ENCODE data around the gene HILPDA. TPM values are rescaled to one million over a fixed set of nuclear protein-coding genes. Genes with fewer than 3 reads are reported as not detected.

The HILPDA gene
- total and polyA plus RNA-seq, 7 experiments from 2014 or later: 2.4 to 39.5 (median 3.1) TPM

DNA sequence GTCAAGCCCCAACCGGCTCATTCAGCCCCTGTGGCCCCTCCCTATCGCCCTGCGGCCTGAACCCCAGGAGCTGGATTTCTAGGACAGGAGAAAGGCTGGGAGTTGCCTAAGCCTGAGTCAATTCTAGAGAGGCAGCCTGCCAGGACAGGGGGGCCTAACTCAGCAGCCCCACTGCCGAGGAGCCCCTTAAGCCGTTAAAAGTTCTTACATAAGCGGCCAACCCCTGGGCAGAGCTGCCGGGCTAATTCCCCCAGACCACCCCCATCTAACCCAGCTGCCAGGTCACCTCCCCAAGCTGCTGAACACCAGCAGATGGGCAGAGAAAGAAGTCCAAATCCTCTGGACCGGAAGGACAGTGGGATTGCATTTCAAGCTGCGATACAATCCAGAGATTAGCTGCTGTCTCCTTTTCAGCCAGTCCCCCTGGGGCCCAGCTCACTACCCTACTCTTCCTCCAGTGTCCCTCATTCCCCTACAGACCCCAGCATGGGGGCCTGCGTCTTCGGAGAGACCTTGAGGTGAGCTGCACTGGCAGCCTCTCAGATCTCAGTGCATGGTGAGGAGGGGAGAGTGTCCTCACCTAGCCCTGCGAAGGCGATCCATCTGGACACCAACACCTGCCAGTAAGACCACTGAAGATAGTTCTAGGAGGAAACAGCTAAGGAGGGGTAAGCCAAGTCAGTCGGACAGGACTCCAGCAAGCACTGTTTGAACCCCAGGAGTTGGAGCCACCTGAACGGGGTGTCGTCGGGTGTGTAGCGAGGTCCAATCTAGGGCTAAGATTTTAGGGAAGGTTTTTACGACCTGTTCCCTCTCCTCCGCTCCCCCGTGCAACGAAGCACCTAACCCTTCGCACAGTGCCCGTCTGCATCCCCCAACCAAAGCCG is 46.7 kb upstream of the HILPDA start:
- peak in 2 of 9 donors; percentile 5 to 32 for DNase-seq
- H3K4me1 Mint-ChIP-seq: peaks cover 17 to 48% (median 45%) of the 10 kb centered on the region in 7 donors

DNA sequence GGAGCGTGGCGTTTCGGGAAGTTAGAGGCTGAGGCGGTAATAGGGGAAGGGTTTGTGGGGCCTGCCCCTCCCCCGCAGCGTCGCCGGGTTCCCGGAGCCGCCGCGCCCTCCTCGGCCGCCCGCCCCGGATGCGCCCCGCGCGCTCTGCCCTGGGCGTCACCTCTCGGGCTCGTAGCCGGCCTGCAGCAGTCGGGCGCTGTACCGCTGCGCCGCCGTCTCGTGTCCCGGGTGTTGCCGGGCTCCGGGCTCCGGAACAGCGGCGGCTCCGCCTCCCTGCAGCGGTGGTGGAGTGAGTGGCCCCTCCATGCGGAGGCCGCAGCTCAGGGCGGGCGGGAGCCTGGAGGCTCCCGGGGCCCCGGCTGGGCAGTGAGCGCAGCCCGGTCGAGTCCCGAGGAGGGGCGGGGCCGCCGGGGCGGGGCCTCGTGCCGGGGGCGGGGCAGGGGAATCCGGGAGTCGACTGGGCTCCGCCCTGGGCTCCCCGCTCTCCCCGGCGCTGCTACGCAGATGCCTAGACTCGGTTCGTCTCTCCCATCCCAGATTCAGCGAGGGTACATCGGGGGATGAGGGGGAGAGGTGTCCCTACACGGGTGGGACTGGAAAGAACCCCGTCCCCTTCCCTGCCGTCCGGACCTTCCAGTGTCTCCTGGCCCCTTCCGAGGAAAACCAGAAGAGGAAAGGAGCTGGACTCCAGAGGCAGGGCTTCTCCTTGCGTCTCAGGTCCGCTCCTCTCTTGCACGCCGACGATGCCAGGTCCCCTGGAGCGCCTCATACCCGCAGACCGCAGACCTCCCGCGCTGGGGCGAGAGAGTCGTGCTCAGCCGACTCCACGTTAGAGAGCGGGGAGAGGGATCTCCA is 45.9 kb upstream of the HILPDA start, which contains the start of gene IMPDH1:
TSS of gene IMPDH1 (minus strand) at position 387 of the 855 bp plus-strand sequence. CDS start at position 306, 81 bp downstream.
- ChIA-PET POLR2A (interaction anchor here (0.6 to 2.0 kb wide), 6 partner anchors 10 to 362 kb away, joined by 3 to 14 read pairs (median 4); partner anchors contain the start of genes HILPDA and RBM28), CTCF (interaction anchor here (1.5 to 4.8 kb wide), 7 partner anchors 11 to 52 kb away, joined by 4 to 18 read pairs (median 13); no protein-coding TSS in a partner anchor)
- H3K4me3 Mint-ChIP-seq: peak within 1 kb of the TSS; percentile 88 to 95 (median 92)
- no peaks in the 10 kb centered on the region for H3K36me3 Mint-ChIP-seq
- Histone ChIP-seq H3K27me3 (ENCODE audit: control insufficient read depth in 2 of 2, insufficient read depth in 2 of 2, low read length in 2 of 2) (no peaks in the 10 kb centered on the region), H3K9me3 (ENCODE audit: control insufficient read depth in 2 of 3, low read length in 3 of 3) (no peaks in the 10 kb centered on the region), H3K4me1 (ENCODE audit: control insufficient read depth in 2 of 2, insufficient read depth in 2 of 2, low read length in 2 of 2) (peaks cover 14 to 25% of the 10 kb centered on the region in 2 donors), H3K36me3 (ENCODE audit: control insufficient read depth in 2 of 3, insufficient read depth in 3 of 3, low read length in 3 of 3) (no peaks in the 10 kb centered on the region), H3K27ac (ENCODE audit: low read depth, low read length) (peak within 1 kb of the TSS; percentile 81), H3K4me3 (ENCODE audit: low read length) (peak within 1 kb of the TSS; percentile 89)
- peaks cover 0 to 26% (median 0%) of the 10 kb centered on the region in 5 donors for H3K27me3 Mint-ChIP-seq
- peak within 1 kb of the TSS; percentile 87 to 93 (median 90) for H3K27ac Mint-ChIP-seq
- peaks cover 12 to 39% (median 37%) of the 10 kb centered on the region in 7 donors for H3K4me1 Mint-ChIP-seq
- H3K9me3 Mint-ChIP-seq: no peaks in the 10 kb centered on the region
- DNase-seq (peak; percentile 73 to 95 (median 83)), ATAC-seq (peak; percentile 87)
- intact Hi-C loops (cut with micrococcal nuclease): loop anchor here (1.0 to 10.0 kb wide), 14 partner anchors 12 to 1542 kb away; partner anchors contain the start of genes HILPDA (in 2 of the 2), RBM28 (in 2 of the 2), AHCYL2 (in 1 of the 2) and ARF5 (in 1 of the 2)

More for the DNA sequence above, 46.7 kb upstream of the HILPDA start:
- Histone ChIP-seq H3K4me3 (ENCODE audit: low read length) (peak overlapping the region; percentile 89), H3K27me3 (ENCODE audit: control insufficient read depth in 2 of 2, insufficient read depth in 2 of 2, low read length in 2 of 2) (no peaks in the 10 kb centered on the region), H3K36me3 (ENCODE audit: control insufficient read depth in 2 of 3, insufficient read depth in 3 of 3, low read length in 3 of 3) (no peaks in the 10 kb centered on the region), H3K4me1 (ENCODE audit: control insufficient read depth in 2 of 2, insufficient read depth in 2 of 2, low read length in 2 of 2) (peaks cover 21 to 30% of the 10 kb centered on the region in 2 donors), H3K9me3 (ENCODE audit: control insufficient read depth in 2 of 3, low read length in 3 of 3) (no peaks in the 10 kb centered on the region), H3K27ac (ENCODE audit: low read depth, low read length) (peak overlapping the region; percentile 81)
- peaks cover 0 to 20% (median 0%) of the 10 kb centered on the region in 5 donors for H3K27me3 Mint-ChIP-seq
- H3K4me3 Mint-ChIP-seq: peak overlapping the region; percentile 87 to 95 (median 90)
- no peak for ATAC-seq
- CTCF ChIA-PET: interaction anchor here (1.5 to 4.8 kb wide), 6 partner anchors 8 to 53 kb away, joined by 4 to 18 read pairs (median 11); no protein-coding TSS in a partner anchor
- H3K27ac Mint-ChIP-seq: peak overlapping the region; percentile 73 to 93 (median 88)
- intact Hi-C loops (cut with micrococcal nuclease): loop anchor here (1.0 to 10.0 kb wide), 12 partner anchors 11 to 1543 kb away; partner anchors contain the start of genes HILPDA (in 2 of the 2), AHCYL2 (in 1 of the 2), ARF5 (in 1 of the 2) and ATP6V1F (in 1 of the 2)
- POLR2A ChIA-PET: interaction anchor here (1.5 to 2.0 kb wide), 4 partner anchors 8 to 65 kb away, joined by 4 to 14 read pairs (median 8); partner anchors contain the start of gene RBM28
- peaks cover 0 to 1% (median 0%) of the 10 kb centered on the region in 5 donors for H3K36me3 Mint-ChIP-seq
- H3K9me3 Mint-ChIP-seq: no peaks in the 10 kb centered on the region

DNA sequence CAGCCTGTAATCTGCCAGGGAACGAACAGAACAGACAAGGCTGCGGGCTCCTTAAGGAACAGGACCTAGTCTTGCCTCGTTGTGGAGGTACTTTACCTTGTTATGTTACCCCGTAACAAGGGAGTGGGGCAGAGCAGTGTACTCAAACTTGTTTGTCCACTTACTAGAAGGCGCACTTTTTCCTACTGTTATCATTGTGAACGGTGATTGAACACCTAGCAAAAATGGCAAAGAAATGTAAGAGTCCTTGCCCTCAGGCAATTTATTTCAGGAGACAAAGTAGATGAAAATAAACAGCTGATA is 45.3 kb upstream of the HILPDA start:
- DNase-seq: no peak
- peak overlapping the region; percentile 88 to 95 (median 92) for H3K4me3 Mint-ChIP-seq
- CTCF ChIA-PET: interaction anchor here (2.2 to 3.9 kb wide), 3 partner anchors 12 to 16 kb away, joined by 8 to 18 read pairs (median 13); no protein-coding TSS in a partner anchor
- Histone ChIP-seq H3K27me3 (ENCODE audit: control insufficient read depth in 2 of 2, insufficient read depth in 2 of 2, low read length in 2 of 2) (no peaks in the 10 kb centered on the region), H3K4me3 (ENCODE audit: low read length) (peak overlapping the region; percentile 89), H3K27ac (ENCODE audit: low read depth, low read length) (peak overlapping the region; percentile 81), H3K36me3 (ENCODE audit: control insufficient read depth in 2 of 3, insufficient read depth in 3 of 3, low read length in 3 of 3) (no peaks in the 10 kb centered on the region), H3K9me3 (ENCODE audit: control insufficient read depth in 2 of 3, low read length in 3 of 3) (no peaks in the 10 kb centered on the region), H3K4me1 (ENCODE audit: control insufficient read depth in 2 of 2, insufficient read depth in 2 of 2, low read length in 2 of 2) (peaks cover 10 to 21% of the 10 kb centered on the region in 2 donors)
- ATAC-seq: no peak
- no peaks in the 10 kb centered on the region for H3K9me3 Mint-ChIP-seq
- H3K36me3 Mint-ChIP-seq: no peaks in the 10 kb centered on the region
- H3K27ac Mint-ChIP-seq: peak overlapping the region; percentile 77 to 92 (median 89)
- POLR2A ChIA-PET: interaction anchor here (0.6 to 2.0 kb wide), 5 partner anchors 12 to 363 kb away, joined by 3 to 8 read pairs (median 4); partner anchors contain the start of genes HILPDA and RBM28
- H3K27me3 Mint-ChIP-seq: peaks cover 0 to 31% (median 0%) of the 10 kb centered on the region in 5 donors
- intact Hi-C loops (cut with micrococcal nuclease): loop anchor here (1.0 kb wide), 3 partner anchors 15 to 67 kb away; partner anchors contain the start of gene RBM28 (in 1 of the 2)
- peaks cover 12 to 36% (median 33%) of the 10 kb centered on the region in 7 donors for H3K4me1 Mint-ChIP-seq

GRCh38 chr7:128415217-128415785 is 40.4 kb upstream of the HILPDA start:
- Histone ChIP-seq H3K9me3 (ENCODE audit: control insufficient read depth in 2 of 3, low read length in 3 of 3) (no peaks in the 10 kb centered on the region), H3K27me3 (ENCODE audit: control insufficient read depth in 2 of 2, insufficient read depth in 2 of 2, low read length in 2 of 2) (no peaks in the 10 kb centered on the region), H3K27ac (ENCODE audit: low read depth, low read length) (no peak overlapping the region), H3K36me3 (ENCODE audit: control insufficient read depth in 2 of 3, insufficient read depth in 3 of 3, low read length in 3 of 3) (no peaks in the 10 kb centered on the region), H3K4me1 (ENCODE audit: control insufficient read depth in 2 of 2, insufficient read depth in 2 of 2, low read length in 2 of 2) (peaks cover 0 to 4% of the 10 kb centered on the region in 2 donors), H3K4me3 (ENCODE audit: low read length) (no peak overlapping the region)
- ChIA-PET CTCF (interaction anchor here (0.5 to 2.2 kb wide), 8 partner anchors 10 to 1638 kb away, joined by 3 to 9 read pairs (median 4); no protein-coding TSS in a partner anchor), POLR2A (interaction anchor here (1.6 kb wide), 1 partner anchor 9 kb away, joined by 3 read pairs; no protein-coding TSS in a partner anchor)
- DNase-seq: no peak
- peaks cover 2 to 7% (median 3%) of the 10 kb centered on the region in 7 donors for H3K4me1 Mint-ChIP-seq
- H3K4me3 Mint-ChIP-seq: no peak overlapping the region
- H3K36me3 Mint-ChIP-seq: no peaks in the 10 kb centered on the region
- H3K9me3 Mint-ChIP-seq: peaks cover 0 to 2% (median 0%) of the 10 kb centered on the region in 11 donors
- peaks cover 0 to 38% (median 0%) of the 10 kb centered on the region in 5 donors for H3K27me3 Mint-ChIP-seq
- no peak for ATAC-seq
- no peak overlapping the region for H3K27ac Mint-ChIP-seq
- intact Hi-C loops (cut with micrococcal nuclease): no loop called here

DNA sequence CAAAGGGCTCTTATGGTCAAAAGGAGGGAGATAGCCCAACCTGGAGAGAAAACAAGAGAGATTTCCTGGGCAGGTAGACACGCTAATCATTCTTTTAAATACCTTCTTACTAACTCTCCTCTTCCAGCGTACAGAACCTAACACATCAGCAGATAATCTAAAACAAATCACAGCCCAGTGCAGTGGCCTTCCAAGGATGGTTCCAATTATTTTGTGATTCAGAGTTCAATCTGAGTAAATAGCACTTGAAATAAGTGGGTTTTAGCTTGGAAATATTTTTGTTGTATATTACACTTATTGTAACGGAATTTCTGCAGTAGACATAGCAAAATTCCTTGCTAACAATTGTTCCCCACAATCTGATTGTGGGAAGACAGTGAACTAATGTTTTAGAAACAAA is 38.6 kb upstream of the HILPDA start:
- Histone ChIP-seq H3K4me1 (ENCODE audit: control insufficient read depth in 2 of 2, insufficient read depth in 2 of 2, low read length in 2 of 2) (no peaks in the 10 kb centered on the region), H3K27ac (ENCODE audit: low read depth, low read length) (no peak overlapping the region), H3K4me3 (ENCODE audit: low read length) (no peak overlapping the region), H3K36me3 (ENCODE audit: control insufficient read depth in 2 of 3, insufficient read depth in 3 of 3, low read length in 3 of 3) (no peaks in the 10 kb centered on the region), H3K9me3 (ENCODE audit: control insufficient read depth in 2 of 3, low read length in 3 of 3) (no peaks in the 10 kb centered on the region), H3K27me3 (ENCODE audit: control insufficient read depth in 2 of 2, insufficient read depth in 2 of 2, low read length in 2 of 2) (no peaks in the 10 kb centered on the region)
- no peak for ATAC-seq
- peaks cover 0 to 31% (median 0%) of the 10 kb centered on the region in 5 donors for H3K27me3 Mint-ChIP-seq
- no peak for DNase-seq
- H3K4me3 Mint-ChIP-seq: no peak overlapping the region
- H3K4me1 Mint-ChIP-seq: peaks cover 0 to 7% (median 0%) of the 10 kb centered on the region in 7 donors
- peaks cover 0 to 2% (median 0%) of the 10 kb centered on the region in 11 donors for H3K9me3 Mint-ChIP-seq
- no peaks in the 10 kb centered on the region for H3K36me3 Mint-ChIP-seq
- no peak overlapping the region for H3K27ac Mint-ChIP-seq
- CTCF ChIA-PET: interaction anchor here (1.2 to 2.9 kb wide), 6 partner anchors 9 to 43 kb away, joined by 3 to 21 read pairs (median 6); no protein-coding TSS in a partner anchor
- intact Hi-C loops (cut with micrococcal nuclease): no loop called here
- POLR2A ChIA-PET: interaction anchor here (1.2 to 2.2 kb wide), 3 partner anchors 8 to 10 kb away, joined by 3 to 7 read pairs (median 4); no protein-coding TSS in a partner anchor
